ENCODE measurements around the gene STARD4.

The STARD4 gene

GRCh38 chr5:111486926-111487325 lies 25.4 kb downstream of the STARD4 start:
- H3K4me1 ChIP-seq (ENCODE audit: control insufficient read depth, insufficient read depth, low read depth, low read length): no peaks in the 10 kb centered on the region
- no peaks in the 10 kb centered on the region for H3K9me3 ChIP-seq (ENCODE audit: control insufficient read depth, low read length)
- H3K27me3 ChIP-seq (ENCODE audit: control insufficient read depth in 1 of 2, insufficient read depth in 1 of 2, low read length in 2 of 2): no peaks in the 10 kb centered on the region
- H3K23ac ChIP-seq (ENCODE audit: low read length in 2 of 2): no peak overlapping the region
- no peaks in the 10 kb centered on the region for H3K79me1 ChIP-seq (replicated peaks; ENCODE audit: low read length, poor library complexity, severe bottlenecking)
- H2BK15ac ChIP-seq (ENCODE audit: low read depth, poor library complexity, severe bottlenecking): no peak overlapping the region
- H3K18ac ChIP-seq (ENCODE audit: low read depth in 1 of 2, low read length in 2 of 2): no peak overlapping the region
- peaks cover 0 to 4% of the 10 kb centered on the region in 2 experiments for H3K36me3 ChIP-seq (ENCODE audit: control insufficient read depth in 1 of 2, insufficient read depth in 2 of 2, low read depth in 1 of 2, low read length in 2 of 2)
- DNase-seq: no peak
- H2AFZ ChIP-seq (ENCODE audit: low read depth, low read length): no peak overlapping the region
- H3K4me2 ChIP-seq (ENCODE audit: low read length, poor library complexity, severe bottlenecking): no peak overlapping the region
- no peak overlapping the region for H3K27ac ChIP-seq (ENCODE audit: low read length, poor library complexity, severe bottlenecking)
- H2BK5ac ChIP-seq (ENCODE audit: low read depth, low read length, poor library complexity, severe bottlenecking): no peak overlapping the region
- H2BK120ac ChIP-seq (ENCODE audit: low read depth, low read length): no peak overlapping the region
- no peak overlapping the region for H3K4me3 ChIP-seq (ENCODE audit: insufficient read depth in 1 of 2, low read depth in 1 of 2, low read length in 2 of 2)
- no peak overlapping the region for H3K14ac ChIP-seq (ENCODE audit: low read length in 2 of 2)
- H2AK5ac ChIP-seq (ENCODE audit: low read length, severe bottlenecking): no peak overlapping the region
- no peak overlapping the region for H2BK12ac ChIP-seq (ENCODE audit: low read length in 2 of 2)
- H4K91ac ChIP-seq (ENCODE audit: low read length): no peak overlapping the region
- H4K8ac ChIP-seq (ENCODE audit: low read length): no peak overlapping the region
- H3K9ac ChIP-seq (ENCODE audit: low read length): no peak overlapping the region
- H3K4ac ChIP-seq (ENCODE audit: low read depth in 1 of 2, low read length in 2 of 2): no peak overlapping the region

GRCh38 chr5:111486055-111486454 lies 26.3 kb downstream of the STARD4 start:
- no peaks in the 10 kb centered on the region for H3K27me3 ChIP-seq (ENCODE audit: control insufficient read depth in 1 of 2, insufficient read depth in 1 of 2, low read length in 2 of 2)
- DNase-seq: no peak
- no peak overlapping the region for H3K4me3 ChIP-seq (ENCODE audit: insufficient read depth in 1 of 2, low read depth in 1 of 2, low read length in 2 of 2)
- no peak overlapping the region for H2BK12ac ChIP-seq (ENCODE audit: low read length in 2 of 2)
- H3K79me1 ChIP-seq (replicated peaks; ENCODE audit: low read length, poor library complexity, severe bottlenecking): no peaks in the 10 kb centered on the region
- H3K23ac ChIP-seq (ENCODE audit: low read length in 2 of 2): no peak overlapping the region
- no peak overlapping the region for H2BK15ac ChIP-seq (ENCODE audit: low read depth, poor library complexity, severe bottlenecking)
- H2BK120ac ChIP-seq (ENCODE audit: low read depth, low read length): no peak overlapping the region
- H3K9ac ChIP-seq (ENCODE audit: low read length): peak overlapping the region; percentile 72
- no peak overlapping the region for H3K14ac ChIP-seq (ENCODE audit: low read length in 2 of 2)
- peaks cover 0 to 4% of the 10 kb centered on the region in 2 experiments for H3K36me3 ChIP-seq (ENCODE audit: control insufficient read depth in 1 of 2, insufficient read depth in 2 of 2, low read depth in 1 of 2, low read length in 2 of 2)
- no peak overlapping the region for H3K27ac ChIP-seq (ENCODE audit: low read length, poor library complexity, severe bottlenecking)
- H3K4me1 ChIP-seq (ENCODE audit: control insufficient read depth, insufficient read depth, low read depth, low read length): no peaks in the 10 kb centered on the region
- no peak overlapping the region for H3K4me2 ChIP-seq (ENCODE audit: low read length, poor library complexity, severe bottlenecking)
- H4K91ac ChIP-seq (ENCODE audit: low read length): no peak overlapping the region
- H2AFZ ChIP-seq (ENCODE audit: low read depth, low read length): no peak overlapping the region
- H2AK5ac ChIP-seq (ENCODE audit: low read length, severe bottlenecking): no peak overlapping the region
- H3K9me3 ChIP-seq (ENCODE audit: control insufficient read depth, low read length): no peaks in the 10 kb centered on the region
- no peak overlapping the region for H2BK5ac ChIP-seq (ENCODE audit: low read depth, low read length, poor library complexity, severe bottlenecking)
- H4K8ac ChIP-seq (ENCODE audit: low read length): no peak overlapping the region
- 100% methylated on average over 1 of the region's 2 CpGs for WGBS
- no peak overlapping the region for H3K4ac ChIP-seq (ENCODE audit: low read depth in 1 of 2, low read length in 2 of 2)
- no peak overlapping the region for H3K18ac ChIP-seq (ENCODE audit: low read depth in 1 of 2, low read length in 2 of 2)

- Histone ChIP-seq H3K27me3 (ENCODE audit: control insufficient read depth in 1 of 2, insufficient read depth in 1 of 2, low read length in 2 of 2) (no peaks in the 10 kb centered on the region), H3K4me3 (ENCODE audit: insufficient read depth in 1 of 2, low read depth in 1 of 2, low read length in 2 of 2) (no peak overlapping the region), H3K79me1 (replicated peaks; ENCODE audit: low read length, poor library complexity, severe bottlenecking) (no peaks in the 10 kb centered on the region), H2BK120ac (ENCODE audit: low read depth, low read length) (no peak overlapping the region), H2BK5ac (ENCODE audit: low read depth, low read length, poor library complexity, severe bottlenecking) (no peak overlapping the region), H2BK12ac (ENCODE audit: low read length in 2 of 2) (no peak overlapping the region), H3K18ac (ENCODE audit: low read depth in 1 of 2, low read length in 2 of 2) (no peak overlapping the region), H3K9me3 (ENCODE audit: control insufficient read depth, low read length) (no peaks in the 10 kb centered on the region), H2AFZ (ENCODE audit: low read depth, low read length) (no peak overlapping the region), H3K23ac (ENCODE audit: low read length in 2 of 2) (no peak overlapping the region), H3K14ac (ENCODE audit: low read length in 2 of 2) (no peak overlapping the region), H4K8ac (ENCODE audit: low read length) (no peak overlapping the region), H2BK15ac (ENCODE audit: low read depth, poor library complexity, severe bottlenecking) (no peak overlapping the region), H2AK5ac (ENCODE audit: low read length, severe bottlenecking) (no peak overlapping the region), H3K27ac (ENCODE audit: low read length, poor library complexity, severe bottlenecking) (no peak overlapping the region), H3K36me3 (ENCODE audit: control insufficient read depth in 1 of 2, insufficient read depth in 2 of 2, low read depth in 1 of 2, low read length in 2 of 2) (peaks cover 0 to 4% of the 10 kb centered on the region in 2 experiments), H3K4me1 (ENCODE audit: control insufficient read depth, insufficient read depth, low read depth, low read length) (no peaks in the 10 kb centered on the region), H3K4me2 (ENCODE audit: low read length, poor library complexity, severe bottlenecking) (no peak overlapping the region), H4K91ac (ENCODE audit: low read length) (no peak overlapping the region), H3K4ac (ENCODE audit: low read depth in 1 of 2, low read length in 2 of 2) (no peak overlapping the region), H3K9ac (ENCODE audit: low read length) (no peak overlapping the region)
- no peak for DNase-seq
- WGBS: 83% methylated on average over 3 of the region's 4 CpGs
Measured at GRCh38 chr5:111480346-111480745, 32.0 kb downstream of the STARD4 start.

GRCh38 chr5:111478898-111479297 lies 33.4 kb downstream of the STARD4 start:
- Histone ChIP-seq H2BK12ac (ENCODE audit: low read length in 2 of 2) (no peak overlapping the region), H3K4me1 (ENCODE audit: control insufficient read depth, insufficient read depth, low read depth, low read length) (no peaks in the 10 kb centered on the region), H3K4me2 (ENCODE audit: low read length, poor library complexity, severe bottlenecking) (no peak overlapping the region), H3K18ac (ENCODE audit: low read depth in 1 of 2, low read length in 2 of 2) (no peak overlapping the region), H2AK5ac (ENCODE audit: low read length, severe bottlenecking) (no peak overlapping the region), H2AFZ (ENCODE audit: low read depth, low read length) (no peak overlapping the region), H3K4ac (ENCODE audit: low read depth in 1 of 2, low read length in 2 of 2) (no peak overlapping the region), H3K4me3 (ENCODE audit: insufficient read depth in 1 of 2, low read depth in 1 of 2, low read length in 2 of 2) (no peak overlapping the region), H3K9me3 (ENCODE audit: control insufficient read depth, low read length) (no peaks in the 10 kb centered on the region), H4K8ac (ENCODE audit: low read length) (no peak overlapping the region), H2BK120ac (ENCODE audit: low read depth, low read length) (no peak overlapping the region), H3K14ac (ENCODE audit: low read length in 2 of 2) (no peak overlapping the region), H3K23ac (ENCODE audit: low read length in 2 of 2) (no peak overlapping the region), H3K9ac (ENCODE audit: low read length) (no peak overlapping the region), H2BK15ac (ENCODE audit: low read depth, poor library complexity, severe bottlenecking) (no peak overlapping the region), H3K36me3 (ENCODE audit: control insufficient read depth in 1 of 2, insufficient read depth in 2 of 2, low read depth in 1 of 2, low read length in 2 of 2) (peaks cover 0 to under 1% of the 10 kb centered on the region in 2 experiments), H3K79me1 (replicated peaks; ENCODE audit: low read length, poor library complexity, severe bottlenecking) (no peaks in the 10 kb centered on the region), H3K27ac (ENCODE audit: low read length, poor library complexity, severe bottlenecking) (no peak overlapping the region), H4K91ac (ENCODE audit: low read length) (no peak overlapping the region), H3K27me3 (ENCODE audit: control insufficient read depth in 1 of 2, insufficient read depth in 1 of 2, low read length in 2 of 2) (no peaks in the 10 kb centered on the region), H2BK5ac (ENCODE audit: low read depth, low read length, poor library complexity, severe bottlenecking) (no peak overlapping the region)
- DNase-seq: no peak
- WGBS: 100% methylated on average over 1 of the region's 2 CpGs
